ENCODE results near the gene PNLIPRP1.

Gene PNLIPRP1

DNA sequence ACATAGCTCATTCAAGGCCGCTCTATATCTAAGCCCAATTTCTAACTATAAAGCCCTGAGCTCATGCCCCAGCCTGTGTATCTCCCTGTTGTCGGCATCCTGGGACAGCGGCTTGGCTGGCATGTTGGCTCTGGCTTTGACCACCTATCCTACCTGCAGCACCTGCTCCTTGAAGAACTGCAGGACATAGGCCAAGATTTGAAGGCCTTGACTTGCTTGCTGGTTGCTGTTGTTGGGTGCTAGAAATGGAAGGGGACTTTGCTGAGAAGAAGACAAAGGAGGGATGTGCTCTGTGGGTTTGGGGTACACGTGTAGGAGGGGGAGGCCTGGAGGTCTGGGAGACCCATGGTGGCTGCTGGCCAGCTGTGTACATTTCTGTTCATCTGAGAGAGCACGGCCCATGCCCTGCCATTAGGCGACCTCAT lies 41.1 kb downstream of the PNLIPRP1 start:
- DNase-seq (ENCODE audit: low read depth in 2 of 2) = no peak

DNA sequence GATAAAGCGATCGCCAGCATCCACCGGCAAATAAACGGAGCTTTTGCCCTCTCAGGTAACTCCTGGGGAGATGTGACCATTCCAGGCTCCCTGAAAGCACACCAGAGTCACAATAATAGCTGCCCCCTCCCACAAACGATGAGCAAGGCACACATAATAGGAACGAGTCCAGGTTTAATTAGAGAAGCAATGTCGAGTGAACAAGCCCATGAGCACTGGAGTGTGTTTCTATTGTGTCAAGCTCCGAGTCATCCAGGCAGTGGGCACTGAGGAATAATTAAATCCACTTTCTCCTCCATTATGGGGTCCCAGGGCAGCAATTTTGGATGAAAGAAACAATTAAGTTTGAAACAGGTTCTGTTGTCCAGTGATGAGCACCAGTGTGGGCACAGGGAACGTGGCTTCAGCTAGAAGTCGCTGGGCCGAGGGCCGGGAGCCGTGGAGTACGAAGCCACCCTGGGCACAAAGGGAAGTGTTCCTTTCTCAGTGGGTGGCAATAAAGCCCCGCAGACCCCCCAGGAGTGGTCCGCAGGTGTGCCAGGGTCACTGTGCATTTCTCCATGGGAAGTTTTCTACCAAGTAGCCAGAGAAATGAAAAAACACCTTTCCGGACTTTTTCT lies 41.9 kb downstream of the PNLIPRP1 start:
- DNase-seq (ENCODE audit: low read depth in 2 of 2) = no peak

DNA sequence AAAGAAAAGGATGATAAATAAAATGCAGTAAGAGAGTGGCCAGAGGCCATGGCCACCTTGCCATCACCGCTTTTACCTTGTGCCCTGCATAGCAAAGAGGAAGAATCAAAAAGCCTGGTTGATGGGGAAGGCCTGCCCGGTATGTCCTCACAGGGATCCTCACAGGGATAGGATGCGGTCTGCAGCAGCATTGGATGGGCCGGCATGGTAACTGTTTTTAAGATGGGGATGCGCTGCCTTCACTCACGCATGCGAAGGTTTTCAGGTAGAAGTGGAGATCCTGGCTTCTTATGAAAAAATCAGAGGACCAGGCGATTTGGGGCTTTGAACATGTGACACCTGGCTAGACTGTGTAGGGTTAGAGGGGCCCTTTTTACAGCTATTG lies 42.4 kb downstream of the PNLIPRP1 start:
- DNase-seq (ENCODE audit: low read depth in 2 of 2) = no peak

- DNase-seq (ENCODE audit: low read depth in 2 of 2) = no peak
These were observed 43.6 kb downstream of the PNLIPRP1 start for GRCh38 chr10:116634126-116634975.

- DNase-seq (ENCODE audit: low read depth in 2 of 2) = no peak
These were observed 45.6 kb downstream of the PNLIPRP1 start for GRCh38 chr10:116636385-116636784.

- no peak for DNase-seq (ENCODE audit: low read depth in 2 of 2)
These were observed 46.2 kb downstream of the PNLIPRP1 start for GRCh38 chr10:116636976-116637375.

- DNase-seq (ENCODE audit: low read depth in 2 of 2) = no peak
These were observed 47.1 kb downstream of the PNLIPRP1 start for GRCh38 chr10:116637830-116638229.

DNA sequence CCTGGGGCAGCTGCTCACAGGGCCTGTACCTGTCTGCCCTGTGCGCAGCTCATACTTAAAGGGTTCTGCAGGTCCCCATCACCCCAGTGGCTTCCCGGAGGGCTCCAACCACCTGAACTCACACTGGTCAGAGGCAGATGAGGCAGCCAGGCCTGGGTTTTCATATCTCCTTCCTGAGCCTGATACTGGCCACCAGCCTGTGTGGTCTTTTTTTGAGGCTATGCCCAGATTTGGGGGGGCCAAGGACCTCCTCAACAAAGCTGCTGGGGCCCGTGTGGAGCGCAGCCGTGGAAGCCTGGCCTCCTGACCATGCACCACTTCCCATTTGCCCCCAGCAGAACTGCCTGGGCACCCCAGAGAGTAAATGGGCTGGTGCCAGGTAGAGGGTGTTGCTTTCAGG lies 55.7 kb downstream of the PNLIPRP1 start:
- DNase-seq (ENCODE audit: low read depth in 2 of 2) = no peak

DNA sequence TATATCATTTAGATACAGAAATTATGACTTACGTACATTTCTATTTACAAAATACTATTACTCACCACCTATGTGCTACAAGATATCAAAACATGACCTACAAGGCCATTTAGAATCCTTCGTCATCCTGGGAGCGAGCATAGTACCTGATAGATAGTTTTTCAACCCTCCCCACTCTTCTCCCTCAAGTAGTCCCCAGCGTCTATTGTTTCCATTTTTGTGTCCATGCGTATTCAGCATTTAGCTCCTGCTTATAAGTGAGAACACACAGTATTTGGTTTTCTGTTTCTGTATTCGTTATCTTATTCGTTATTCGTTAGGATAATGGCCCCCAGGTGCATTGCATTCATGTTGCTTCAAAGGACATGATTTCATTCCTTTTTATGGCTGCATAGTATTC lies 58.1 kb downstream of the PNLIPRP1 start:
- DNase-seq (ENCODE audit: low read depth in 2 of 2) = no peak

- no peak for DNase-seq (ENCODE audit: low read depth in 2 of 2)
These were observed 63.1 kb downstream of the PNLIPRP1 start for GRCh38 chr10:116653885-116654284.

DNA sequence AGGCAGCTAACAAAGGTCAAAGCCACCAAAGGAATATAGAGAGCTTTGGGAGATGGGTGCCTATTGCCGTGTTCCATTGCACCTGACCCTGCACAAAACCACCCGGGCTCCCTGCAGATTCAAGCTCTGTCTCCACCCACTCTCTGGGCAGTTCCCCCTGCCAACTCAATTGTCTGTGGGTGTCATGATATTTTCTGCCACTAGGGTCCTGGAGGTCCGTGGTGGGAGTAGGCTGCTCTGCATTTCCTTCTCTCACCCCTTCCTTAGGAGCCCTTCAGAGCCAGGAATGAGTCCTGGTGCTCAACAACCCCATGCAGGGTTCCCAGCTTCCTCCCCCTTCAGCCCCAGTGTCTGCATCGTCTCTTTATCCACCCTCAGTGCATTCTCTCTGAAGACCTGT lies 64.1 kb downstream of the PNLIPRP1 start:
- DNase-seq (ENCODE audit: low read depth in 2 of 2) = no peak

GRCh38 chr10:116655568-116655967 lies 64.8 kb downstream of the PNLIPRP1 start:
- no peak for DNase-seq (ENCODE audit: low read depth in 2 of 2)

GRCh38 chr10:116656044-116656443 lies 65.3 kb downstream of the PNLIPRP1 start:
- DNase-seq (ENCODE audit: low read depth in 2 of 2) = no peak

DNA sequence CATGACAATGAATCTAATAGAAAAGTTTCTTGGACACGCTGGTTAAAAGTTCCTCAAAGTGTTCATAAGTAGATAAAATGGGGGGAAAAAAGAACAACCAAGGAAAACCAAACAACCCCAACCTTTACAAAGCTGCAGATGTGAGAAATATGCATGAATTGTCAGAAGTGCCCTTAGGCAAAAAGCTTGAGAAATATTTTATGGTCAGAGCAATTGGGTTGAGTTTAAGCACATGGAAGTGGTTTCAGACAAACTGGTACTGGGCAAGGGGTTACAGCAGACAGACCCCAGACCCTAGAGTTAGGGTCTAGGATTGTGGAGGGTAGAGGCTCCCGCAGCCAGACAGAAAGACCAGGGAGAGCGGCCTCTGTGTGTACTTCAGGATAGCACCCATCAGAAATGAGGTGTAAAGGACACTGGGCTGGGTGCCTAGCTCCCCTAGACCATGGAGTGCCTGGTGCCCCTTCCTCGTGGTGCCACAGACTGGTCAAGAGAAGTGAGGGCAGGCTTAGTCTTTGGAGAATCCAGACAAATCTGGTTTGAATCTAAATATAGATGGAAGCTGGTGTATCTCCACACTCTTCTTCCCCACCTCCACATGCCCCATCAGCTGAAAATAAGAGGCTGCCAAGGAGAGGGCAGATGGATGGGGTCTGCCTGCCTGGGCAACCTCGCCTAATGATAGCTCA lies 67.2 kb downstream of the PNLIPRP1 start:
- no peak for DNase-seq (ENCODE audit: low read depth in 2 of 2)

Measured in stimulated activated CD4-positive, alpha-beta T cell treated with anti-CD3 and anti-CD28 coated beads, Interleukin-15, amount 100 ng/mL, for 48 hours (primary cell).